ENCODE data around the gene ZSCAN22. TPM values are rescaled to one million over a fixed set of nuclear protein-coding genes. Genes with fewer than 3 reads are reported as not detected.

Gene ZSCAN22
- total and polyA plus RNA-seq, 2 of the 13 experiments (the other 11 are each of a cell fraction or from before 2014, with no cell fraction given): 2.5 to 3.5 TPM

- no peak for TF ChIP-seq NFKBIZ (CRISPR knock-in tag; IDR thresholded peaks at IDR 0.05)
- no peak for TF ChIP-seq CREB1 (IDR thresholded peaks at IDR 0.05)
- no peak for TF ChIP-seq CREB1 (CRISPR knock-in tag; IDR thresholded peaks at IDR 0.05)
- TF ChIP-seq ZNF577 (CRISPR knock-in tag; IDR thresholded peaks at IDR 0.05; ENCODE audit: borderline replicate concordance, low read depth): no peak
- no peak for TF ChIP-seq MTF1 (CRISPR knock-in tag; IDR thresholded peaks at IDR 0.05)
- TF ChIP-seq HDAC2 (CRISPR knock-in tag; IDR thresholded peaks at IDR 0.05): no peak
- TF ChIP-seq ZKSCAN8 (CRISPR knock-in tag; IDR thresholded peaks at IDR 0.05; ENCODE audit: borderline replicate concordance): no peak
- TF ChIP-seq MZF1 (CRISPR knock-in tag; IDR thresholded peaks at IDR 0.05; ENCODE audit: borderline replicate concordance): no peak
- TF ChIP-seq AHDC1 (CRISPR knock-in tag; IDR thresholded peaks at IDR 0.05; ENCODE audit: borderline replicate concordance): no peak
- no peak for TF ChIP-seq TBX3 (IDR thresholded peaks at IDR 0.05; ENCODE audit: borderline replicate concordance)
- TF ChIP-seq HNF4G (IDR thresholded peaks at IDR 0.05; ENCODE audit: borderline replicate concordance, low read depth, low read length): peak; percentile 25; the same call in 1 of the 2 replicates
- no peak; the same call in 1 of the 2 replicates for TF ChIP-seq HNF4G (CRISPR knock-in tag; IDR thresholded peaks at IDR 0.05; ENCODE audit: borderline replicate concordance, low read depth)
- no peak for TF ChIP-seq SPEN (CRISPR knock-in tag; IDR thresholded peaks at IDR 0.05; ENCODE audit: low read depth)
- TF ChIP-seq ZSCAN30 (CRISPR knock-in tag; IDR thresholded peaks at IDR 0.05): peak; percentile 96; the same call in 1 of the 2 replicates
- no peak for TF ChIP-seq ZNF367 (CRISPR knock-in tag; IDR thresholded peaks at IDR 0.05; ENCODE audit: borderline replicate concordance)
- no peak for TF ChIP-seq ZNF275 (CRISPR knock-in tag; IDR thresholded peaks at IDR 0.05; ENCODE audit: borderline replicate concordance)
- TF ChIP-seq HNF4A (CRISPR knock-in tag; IDR thresholded peaks at IDR 0.05): peak; percentile 71
- no peak for TF ChIP-seq HMGXB3 (CRISPR knock-in tag; IDR thresholded peaks at IDR 0.05; ENCODE audit: borderline replicate concordance)
- no peak for TF ChIP-seq SETDB1 (CRISPR knock-in tag; IDR thresholded peaks at IDR 0.05; ENCODE audit: borderline replicate concordance)
- 0 out of 2 replicates have a peak, but pooled peaks have one; percentile 21 for TF ChIP-seq ZNF30 (CRISPR knock-in tag; IDR thresholded peaks at IDR 0.05)
These were observed 53.4 kb downstream of the ZSCAN22 start (continued) for GRCh38 chr19:58380037-58380661.
